HCT116 (cell line): ENCODE measurements around the gene LGI1. TPM values are rescaled to one million over a fixed set of nuclear protein-coding genes. Genes with fewer than 3 reads are reported as not detected.

Experiments used
- ATAC-seq: fragments of 200-7000 bp; cut with Tn5 transposase; 2 replicates; pipeline ENCODE4 v1.9.1; 2020; ENCODE audit warnings: mild to moderate bottlenecking, moderate library complexity
- BruUV-seq: library from RNA; stranded (reverse); fragments of 400-500 nt; replicated peaks from 2 replicates; lab custom pipeline; 2021; lab: Mats Ljungman, UMichigan
- CTCF ChIA-PET: fragments of 300-600 bp; sonication (Branson Sonifier 250); formaldehyde crosslinking; loops from one replicate; lab custom pipeline; 2021; ENCODE audit warnings: antibody characterized with exemption; lab: Charles Lee
- POLR2A ChIA-PET: fragments of 300-600, 350-600 bp; sonication (Branson Sonifier 250); formaldehyde crosslinking; loops from one replicate; lab custom pipeline; 2021; ENCODE audit warnings: antibody characterized with exemption; lab: Charles Lee
- RAD21 ChIA-PET, 2 experiments: fragments of 300-600 bp; sonication (Branson Sonifier 250); formaldehyde crosslinking; loops; one replicate each; lab custom pipeline; 2023; ENCODE audit warnings: low total read pairs in 2 of 2; ENCODE audit not compliant: uncharacterized antibody in 2 of 2, unreplicated experiment in 2 of 2, low non-redundant PET in 1 of 2; lab: Charles Lee
- DNase-seq: peaks from one replicate; pipeline ENCODE4 v3.0.0-alpha.2; 2010; ENCODE audit warnings: low read depth, low spot score
- H2AFZ ChIP-seq: fragments of 200-600 bp; shearing (Covaris generic), sonication (generic); 2 replicates; pipeline ENCODE4 v1.6.1; 2017; ENCODE audit warnings: low read depth, mixed run types, mixed read lengths, antibody characterized with exemption, low read length; ENCODE audit not compliant: poor library complexity, severe bottlenecking
- H3K27ac ChIP-seq: 2 replicates; pipeline ENCODE4 v1.5.1; 2012; ENCODE audit warnings: low read depth, low read length
- H3K27me3 ChIP-seq: fragments of 200-600 bp; sonication (generic); 2 replicates; pipeline ENCODE4 v1.6.1; 2016; ENCODE audit warnings: mixed run types, low read length, mixed read lengths; ENCODE audit not compliant: insufficient read depth
- H3K36me3 ChIP-seq, 2 experiments: fragments of 200-500 bp in 1 of 2; fragments of 200-600 bp in 1 of 2; sonication (Bioruptor generic) in 1 of 2; sonication (generic) in 1 of 2; 2 replicates each; pipeline versions ENCODE4 v1.5.1 to v1.6.1; 2014 to 2016; ENCODE audit warnings: low read length in 2 of 2, inconsistent platforms in 1 of 2, mixed read lengths in 1 of 2, mixed run types in 1 of 2; ENCODE audit not compliant: insufficient read depth in 2 of 2, control insufficient read depth in 1 of 2
- H3K4me1 ChIP-seq, 2 experiments: fragments of 200-600 bp in 1 of 2; sonication (generic) in 1 of 2; 2 replicates each; pipeline versions ENCODE4 v1.5.1 to v1.6.1; 2012 to 2017; ENCODE audit warnings: low read length in 2 of 2, inconsistent platforms in 1 of 2, mild to moderate bottlenecking in 1 of 2, mixed read lengths in 1 of 2, mixed run types in 1 of 2, moderate library complexity in 1 of 2; ENCODE audit not compliant: insufficient read depth in 2 of 2, control insufficient read depth in 1 of 2
- H3K4me2 ChIP-seq: fragments of 200-600 bp; sonication (generic); 2 replicates; pipeline ENCODE4 v1.6.1; 2017; ENCODE audit warnings: mixed run types, low read length, mixed read lengths
- H3K4me3 ChIP-seq, 2 experiments: fragments of 200-600 bp in 1 of 2; sonication (generic) in 1 of 2; replicated peaks in 1 of 2; 2 replicates each; pipeline ENCODE4 v1.5.1; 2011 to 2016; ENCODE audit warnings: low read length in 2 of 2, control low read depth in 1 of 2, low read depth in 1 of 2, mild to moderate bottlenecking in 1 of 2, mixed read lengths in 1 of 2, mixed run types in 1 of 2
- H3K79me2 ChIP-seq: fragments of 200-600 bp; sonication (generic); 2 replicates; pipeline ENCODE4 v1.6.1; 2017; ENCODE audit warnings: mild to moderate bottlenecking, mixed run types, low read length, moderate library complexity, mixed read lengths; ENCODE audit not compliant: insufficient read depth
- H3K9ac ChIP-seq: fragments of 200-600 bp; sonication (generic); 2 replicates; pipeline ENCODE4 v1.6.1; 2016; ENCODE audit warnings: low read length, mixed read lengths
- H3K9me2 ChIP-seq: fragments of 200-600 bp; sonication (generic), shearing (Covaris generic); 2 replicates; pipeline ENCODE4 v1.6.1; 2017; ENCODE audit warnings: mixed run types, mild to moderate bottlenecking, moderate library complexity; ENCODE audit not compliant: insufficient read depth
- H3K9me3 ChIP-seq, 2 experiments: fragments of 200-500 bp in 1 of 2; fragments of 200-600 bp in 1 of 2; sonication (Bioruptor generic) in 1 of 2; sonication (generic) in 1 of 2; 2 replicates each; pipeline ENCODE4 v1.6.1; 2014 to 2017; ENCODE audit warnings: low read length in 2 of 2, mixed read lengths in 2 of 2, inconsistent platforms in 1 of 2, low read depth in 1 of 2, mild to moderate bottlenecking in 1 of 2, mixed run types in 1 of 2, moderate library complexity in 1 of 2; ENCODE audit not compliant: control insufficient read depth in 1 of 2, insufficient read depth in 1 of 2
- H4K20me1 ChIP-seq: fragments of 200-600 bp; sonication (generic), shearing (Covaris generic); 2 replicates; pipeline ENCODE4 v1.6.1; 2017; ENCODE audit warnings: mixed run types, mild to moderate bottlenecking, moderate library complexity; ENCODE audit not compliant: insufficient read depth
- CTCF ChIP-seq, 3 experiments: fragments of 200-600 bp in 1 of 3; sonication (generic) in 1 of 3; IDR thresholded peaks in 2 of 3; conservative IDR thresholded peaks in 1 of 3; 2 replicates each; pipeline ENCODE4 v1.5.1; 2012 to 2017; ENCODE audit warnings: low read depth in 2 of 3, low read length in 2 of 3, antibody characterized with exemption in 1 of 3, borderline replicate concordance in 1 of 3, control low read depth in 1 of 3, mild to moderate bottlenecking in 1 of 3, mixed read lengths in 1 of 3, mixed run types in 1 of 3, moderate library complexity in 1 of 3; ENCODE audit not compliant: insufficient read depth in 1 of 3
- EZH2 ChIP-seq: fragments of 200-600 bp; sonication (generic); IDR thresholded peaks from 2 replicates; pipeline ENCODE4 v1.6.1; 2017; ENCODE audit warnings: antibody characterized with exemption, mixed run types
- EZH2phosphoT487 ChIP-seq: fragments of 200-600 bp; IDR thresholded peaks from 2 replicates; pipeline ENCODE4 v1.6.1; 2018; ENCODE audit warnings: antibody characterized with exemption, borderline replicate concordance
- JUND ChIP-seq: IDR thresholded peaks from 2 replicates; pipeline ENCODE4 v1.6.1; 2012
- POLR2A ChIP-seq: IDR thresholded peaks from 2 replicates; pipeline ENCODE4 v1.7.0; 2011; ENCODE audit warnings: borderline replicate concordance; ENCODE audit not compliant: insufficient read depth, insufficient read length; ENCODE audit errors: extremely low read depth
- RAD21 ChIP-seq: IDR thresholded peaks from 2 replicates; pipeline ENCODE4 v1.6.1; 2012; ENCODE audit warnings: low read depth, mild to moderate bottlenecking
- REST ChIP-seq: IDR thresholded peaks from 2 replicates; pipeline ENCODE4 v1.6.1; 2012; ENCODE audit warnings: low read depth
- SIN3A ChIP-seq: IDR thresholded peaks from 2 replicates; pipeline ENCODE4 v1.6.1; 2012; ENCODE audit warnings: low read depth
- SRF ChIP-seq: IDR thresholded peaks from 2 replicates; pipeline ENCODE4 v1.6.1; 2012; ENCODE audit warnings: low read depth
- TCF7L2 ChIP-seq: IDR thresholded peaks from 2 replicates; pipeline ENCODE4 v1.7.0; 2011; ENCODE audit warnings: borderline replicate concordance, inconsistent platforms; ENCODE audit not compliant: insufficient read depth, insufficient read length; ENCODE audit errors: extremely low read depth
- ZFX ChIP-seq: fragments of 450-650 bp; IDR thresholded peaks from 2 replicates; pipeline ENCODE4 v1.6.1; 2017
- intact Hi-C: fragments of 100-400 bp; cut with micrococcal nuclease; formaldehyde crosslinking; loops from 2 replicates; pipeline ENCODE4 v1.10.0; 2022
- total RNA-seq: library from RNA; stranded (reverse); gene quantifications from one replicate; pipeline ENCODE4 v1.2.1, GENCODE V29; 2021; ENCODE audit not compliant: unreplicated experiment

LGI1 gene
- total RNA-seq, 1 experiment from 2014 or later = not detected

- POLR2A ChIA-PET = no interaction called here
Measured at GRCh38 chr10:93710333-93710909, 47.3 kb upstream of the LGI1 start.

GRCh38 chr10:93711891-93712290, 45.8 kb upstream of the LGI1 start:
- Histone ChIP-seq H3K36me3 (no peaks in the 10 kb centered on the region), H3K4me3 (no peak overlapping the region), H3K9me3 (no peaks in the 10 kb centered on the region), H3K4me1 (no peaks in the 10 kb centered on the region), H3K79me2 (no peaks in the 10 kb centered on the region), H3K9me2 (no peaks in the 10 kb centered on the region), H3K9ac (no peak overlapping the region), H4K20me1 (no peaks in the 10 kb centered on the region), H2AFZ (no peak overlapping the region), H3K27me3 (no peaks in the 10 kb centered on the region), H3K27ac (no peak overlapping the region), H3K4me2 (no peak overlapping the region)
- ChIA-PET RAD21 (no interaction called here), POLR2A (no interaction called here), CTCF (no interaction called here)
- no peak for TF ChIP-seq EZH2phosphoT487
- TF ChIP-seq JUND = no peak
- TF ChIP-seq POLR2A = no peak
- TF ChIP-seq EZH2 = no peak
- no peak for TF ChIP-seq SRF
- no peak for TF ChIP-seq REST
- TF ChIP-seq CTCF (IDR thresholded peaks at IDR 0.05 in 2 of 3, conservative IDR thresholded peaks at IDR 0.05 in 1 of 3; ENCODE audit: borderline replicate concordance in 1 of 3, insufficient read depth in 1 of 3, low read depth in 2 of 3, low read length in 2 of 3) = no peak
- TF ChIP-seq RAD21 = no peak
- no TSS peak for BruUV-seq
- DNase-seq (no peak), ATAC-seq (no peak)
- intact Hi-C loops = no loop called here

More at GRCh38 chr10:93710333-93710909, 47.3 kb upstream of the LGI1 start:
- no peaks in the 10 kb centered on the region for H3K9me3 ChIP-seq
- no peaks in the 10 kb centered on the region for H3K36me3 ChIP-seq
- ATAC-seq (no peak), DNase-seq (no peak)
- H3K9ac ChIP-seq = no peak overlapping the region
- H3K4me1 ChIP-seq = no peaks in the 10 kb centered on the region
- no peak overlapping the region for H2AFZ ChIP-seq
- no peaks in the 10 kb centered on the region for H3K27me3 ChIP-seq
- no peaks in the 10 kb centered on the region for H3K9me2 ChIP-seq
- H3K79me2 ChIP-seq = no peaks in the 10 kb centered on the region
- BruUV-seq = no TSS peak
- TF ChIP-seq SIN3A (no peak), ZFX (no peak), TCF7L2 (no peak)
- H3K4me2 ChIP-seq = no peak overlapping the region
- CTCF ChIA-PET = no interaction called here
- H4K20me1 ChIP-seq = no peaks in the 10 kb centered on the region
- RAD21 ChIA-PET = no interaction called here
- H3K4me3 ChIP-seq = no peak overlapping the region
- intact Hi-C loops = no loop called here
- H3K27ac ChIP-seq = no peak overlapping the region
